ENCODE measurements around the gene TMEM119. TPM values are rescaled to one million over a fixed set of nuclear protein-coding genes. Genes with fewer than 3 reads are reported as not detected.

The TMEM119 gene
- polyA plus RNA-seq, 1 experiment: 60.3 TPM

- ChIA-PET CTCF (interaction anchor here (0.6 to 15.8 kb wide), 7 partner anchors 8 to 532 kb away, joined by 3 to 508 read pairs (median 3); no protein-coding TSS in a partner anchor), POLR2A (interaction anchor here (0.6 to 1.6 kb wide), 5 partner anchors 21 to 536 kb away, joined by 3 to 5 read pairs (median 3); no protein-coding TSS in a partner anchor)
- Histone ChIP-seq H3K27ac (ENCODE audit: low read depth, low read length) (peak within 1 kb of the TSS; percentile 87), H3K27me3 (ENCODE audit: control insufficient read depth, insufficient read depth, low read length) (no peaks in the 10 kb centered on the region), H3K9me3 (ENCODE audit: control insufficient read depth, insufficient read depth, low read length) (no peaks in the 10 kb centered on the region; the same call in 1 of the 2 replicates), H3K4me3 (ENCODE audit: low read depth, low read length) (peak within 1 kb of the TSS; percentile 100)
- TF ChIP-seq, protein P1, sequence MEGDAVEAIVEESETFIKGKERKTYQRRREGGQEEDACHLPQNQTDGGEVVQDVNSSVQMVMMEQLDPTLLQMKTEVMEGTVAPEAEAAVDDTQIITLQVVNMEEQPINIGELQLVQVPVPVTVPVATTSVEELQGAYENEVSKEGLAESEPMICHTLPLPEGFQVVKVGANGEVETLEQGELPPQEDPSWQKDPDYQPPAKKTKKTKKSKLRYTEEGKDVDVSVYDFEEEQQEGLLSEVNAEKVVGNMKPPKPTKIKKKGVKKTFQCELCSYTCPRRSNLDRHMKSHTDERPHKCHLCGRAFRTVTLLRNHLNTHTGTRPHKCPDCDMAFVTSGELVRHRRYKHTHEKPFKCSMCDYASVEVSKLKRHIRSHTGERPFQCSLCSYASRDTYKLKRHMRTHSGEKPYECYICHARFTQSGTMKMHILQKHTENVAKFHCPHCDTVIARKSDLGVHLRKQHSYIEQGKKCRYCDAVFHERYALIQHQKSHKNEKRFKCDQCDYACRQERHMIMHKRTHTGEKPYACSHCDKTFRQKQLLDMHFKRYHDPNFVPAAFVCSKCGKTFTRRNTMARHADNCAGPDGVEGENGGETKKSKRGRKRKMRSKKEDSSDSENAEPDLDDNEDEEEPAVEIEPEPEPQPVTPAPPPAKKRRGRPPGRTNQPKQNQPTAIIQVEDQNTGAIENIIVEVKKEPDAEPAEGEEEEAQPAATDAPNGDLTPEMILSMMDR (IDR thresholded peaks at IDR 0.05; ENCODE audit: low read depth, low read length): no peak
- peak; percentile 94 for DNase-seq (ENCODE audit: low read depth, low spot score)
Observed at GRCh38 chr12:108562348-108563135, 35.3 kb downstream of the TMEM119 start, which contains the start of gene ISCU. Gene ISCU (plus strand): TSS chr12:108562596. CDS start chr12:108562623, 27 bp downstream.

GRCh38 chr12:108561852-108562347, 36.0 kb downstream of the TMEM119 start:
- DNase-seq (ENCODE audit: low read depth, low spot score): no peak
- no peaks in the 10 kb centered on the region; the same call in 1 of the 2 replicates for H3K9me3 ChIP-seq (ENCODE audit: control insufficient read depth, insufficient read depth, low read length)
- no peak overlapping the region for H3K27ac ChIP-seq (ENCODE audit: low read depth, low read length)
- H3K4me3 ChIP-seq (ENCODE audit: low read depth, low read length): peak overlapping the region; percentile 100
- ChIA-PET POLR2A (interaction anchor here (0.6 to 1.6 kb wide), 4 partner anchors 22 to 161 kb away, joined by 3 to 7 read pairs (median 4); no protein-coding TSS in a partner anchor), CTCF (interaction anchor here (0.7 to 15.8 kb wide), 6 partner anchors 8 to 532 kb away, joined by 3 to 508 read pairs (median 3); no protein-coding TSS in a partner anchor)
- TF ChIP-seq, protein P1 (IDR thresholded peaks at IDR 0.05; ENCODE audit: low read depth, low read length): no peak
- no peaks in the 10 kb centered on the region for H3K27me3 ChIP-seq (ENCODE audit: control insufficient read depth, insufficient read depth, low read length)

DNA sequence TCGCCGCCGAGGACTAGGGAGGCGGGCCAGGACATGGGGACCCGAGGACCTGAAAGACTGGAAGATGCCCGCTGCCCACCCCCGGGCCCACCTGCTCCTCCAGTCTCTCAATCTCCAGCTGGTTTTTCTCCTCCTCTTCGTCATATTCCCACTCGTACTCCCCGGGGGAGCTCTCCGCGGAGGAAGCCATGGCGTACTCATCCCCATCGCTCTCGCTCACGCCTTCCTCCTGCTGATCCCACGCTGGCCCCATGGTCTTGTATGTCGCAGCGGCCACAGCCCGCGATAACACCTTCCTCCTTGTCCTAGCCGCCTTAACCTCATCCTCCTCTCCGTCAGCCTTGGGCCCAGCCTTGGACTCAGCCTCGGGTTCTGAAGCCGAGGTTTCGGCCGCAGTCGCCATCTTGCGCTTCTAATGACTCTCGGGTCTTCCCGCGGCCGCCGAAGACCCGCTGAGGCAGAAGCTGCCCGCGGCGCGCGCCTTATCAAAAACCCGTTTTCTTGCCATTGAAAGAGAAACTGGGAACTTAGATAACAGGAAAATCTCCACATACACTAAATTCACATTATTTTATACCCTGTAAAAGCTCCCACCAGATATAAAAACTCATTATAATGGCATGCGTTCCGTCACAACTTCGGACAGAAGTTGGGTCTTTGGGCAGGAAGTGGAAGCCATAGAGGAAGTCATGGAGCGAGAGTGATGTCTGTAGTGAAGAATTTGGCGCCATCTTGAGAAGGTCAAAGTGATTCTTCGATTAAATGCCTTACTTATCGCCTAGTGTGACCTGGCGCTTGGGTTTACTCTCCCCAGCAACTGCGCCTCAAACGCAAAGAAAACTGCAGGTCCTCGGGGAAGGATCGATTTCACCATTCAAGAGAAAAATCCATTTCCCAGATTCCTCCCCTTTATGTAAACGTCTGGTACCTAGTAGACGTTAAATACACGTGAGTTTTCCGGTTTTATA, 36.8 kb downstream of the TMEM119 start, which contains the start of gene SART3:
SART3 (minus strand) TSS at position 422 of the 968 bp plus-strand sequence; CDS start at position 403, 19 bp downstream.
- H3K4me3 ChIP-seq (ENCODE audit: low read depth, low read length): peak within 1 kb of the TSS; percentile 100
- ChIA-PET POLR2A (interaction anchor here (0.6 to 1.6 kb wide), 5 partner anchors 8 to 67 kb away, joined by 3 to 7 read pairs (median 5); no protein-coding TSS in a partner anchor), CTCF (interaction anchor here (0.9 to 15.8 kb wide), 2 partner anchors 57 to 242 kb away, joined by 5 to 508 read pairs; no protein-coding TSS in a partner anchor)
- H3K9me3 ChIP-seq (ENCODE audit: control insufficient read depth, insufficient read depth, low read length): no peaks in the 10 kb centered on the region; the same call in 1 of the 2 replicates
- no peaks in the 10 kb centered on the region for H3K27me3 ChIP-seq (ENCODE audit: control insufficient read depth, insufficient read depth, low read length)
- TF ChIP-seq, protein P1 (IDR thresholded peaks at IDR 0.05; ENCODE audit: low read depth, low read length): no peak
- no peak for DNase-seq (ENCODE audit: low read depth, low spot score)
- peak within 1 kb of the TSS; percentile 87 for H3K27ac ChIP-seq (ENCODE audit: low read depth, low read length)

- H3K9me3 ChIP-seq (ENCODE audit: control insufficient read depth, insufficient read depth, low read length): no peaks in the 10 kb centered on the region; the same call in 1 of the 2 replicates
- TF ChIP-seq, protein P1 (IDR thresholded peaks at IDR 0.05; ENCODE audit: low read depth, low read length): no peak
- no peaks in the 10 kb centered on the region for H3K27me3 ChIP-seq (ENCODE audit: control insufficient read depth, insufficient read depth, low read length)
- DNase-seq (ENCODE audit: low read depth, low spot score): no peak
- H3K4me3 ChIP-seq (ENCODE audit: low read depth, low read length): peak overlapping the region; percentile 100
- CTCF ChIA-PET: interaction anchor here (0.9 to 15.8 kb wide), 4 partner anchors 48 to 391 kb away, joined by 3 to 508 read pairs (median 7); no protein-coding TSS in a partner anchor
- POLR2A ChIA-PET: interaction anchor here (0.7 to 1.3 kb wide), 2 partner anchors 8 to 55 kb away, joined by 3 read pairs; no protein-coding TSS in a partner anchor
- peak overlapping the region; percentile 87 for H3K27ac ChIP-seq (ENCODE audit: low read depth, low read length)
Observed at GRCh38 chr12:108560321-108560721, 37.6 kb downstream of the TMEM119 start.

All from AG04450 (cell line).